ENCODE results near the gene TMEM43. TPM values are rescaled to one million over a fixed set of nuclear protein-coding genes. Genes with fewer than 3 reads are reported as not detected.

The TMEM43 gene
- total RNA-seq, 1 experiment from 2014 or later, result 36.7 TPM

- peaks cover 3% of the 10 kb centered on the region; the same call in 1 of the 2 replicates for H3K27me3 Mint-ChIP-seq (ENCODE audit: low read depth)
- Histone ChIP-seq H3K9ac (ENCODE audit: extremely low read depth, insufficient read length, low read length) (peak overlapping the region; percentile 7), H2BK15ac (ENCODE audit: low read depth, low read length) (no peak overlapping the region), H4K91ac (ENCODE audit: insufficient read length, low read depth, low read length) (no peak overlapping the region), H3K23me2 (ENCODE audit: insufficient read length, low read depth, low read length, poor library complexity, severe bottlenecking) (peaks cover 14% of the 10 kb centered on the region), H3K27ac (ENCODE audit: insufficient read length, low read depth, low read length) (no peak overlapping the region), H3K79me1 (ENCODE audit: insufficient read depth, low read depth, low read length, poor library complexity, severe bottlenecking) (peaks cover 9% of the 10 kb centered on the region), H2AFZ (ENCODE audit: low read length) (no peak overlapping the region), H2BK120ac (ENCODE audit: low read depth, low read length, poor library complexity, severe bottlenecking) (no peak overlapping the region), H4K8ac (replicated peaks; ENCODE audit: insufficient read length, low read depth, low read length) (no peak overlapping the region), H3K4ac (ENCODE audit: low read depth, low read length) (no peak overlapping the region), H3K56ac (ENCODE audit: insufficient read length, low read depth, low read length) (no peak overlapping the region), H2BK12ac (ENCODE audit: insufficient read length, low read depth, low read length) (no peak overlapping the region), H3K18ac (ENCODE audit: insufficient read length, low read depth, low read length) (no peak overlapping the region), H2BK5ac (ENCODE audit: insufficient read length, low read length) (no peak overlapping the region), H3K9me3 (ENCODE audit: control insufficient read depth, low read depth, low read length) (no peaks in the 10 kb centered on the region), H3K27me3 (ENCODE audit: insufficient read depth, low read length) (no peaks in the 10 kb centered on the region), H3K23ac (ENCODE audit: insufficient read length, low read depth, low read length) (no peak overlapping the region), H3K4me2 (ENCODE audit: insufficient read depth, insufficient read length, low read length) (peak overlapping the region; percentile 62), H4K5ac (ENCODE audit: insufficient read length, low read depth, low read length) (no peak overlapping the region), H3K14ac (ENCODE audit: insufficient read depth, low read length) (no peak overlapping the region), H2AK5ac (ENCODE audit: insufficient read length, low read length) (no peak overlapping the region), H2BK20ac (ENCODE audit: low read depth, low read length, poor library complexity, severe bottlenecking) (no peak overlapping the region), H3K79me2 (ENCODE audit: insufficient read depth, low read length) (peaks cover 3% of the 10 kb centered on the region; the same call in 1 of the 2 replicates), H3K4me1 (ENCODE audit: insufficient read depth, low read length) (no peaks in the 10 kb centered on the region), H3T11ph (ENCODE audit: low read length) (no peak overlapping the region), H4K20me1 (ENCODE audit: control insufficient read depth, insufficient read depth, insufficient read length) (no peaks in the 10 kb centered on the region)
- peaks cover 31 to 36% (median 32%) of the 10 kb centered on the region in 3 experiments for H3K36me3 Mint-ChIP-seq (ENCODE audit: insufficient read depth in 1 of 3, low read depth in 3 of 3)
- peaks cover 0 to 8% of the 10 kb centered on the region in 2 experiments; a peak in 4 of 5 replicates for H3K9me3 Mint-ChIP-seq
- peak overlapping the region; percentile 94 to 99 for H3K4me3 Mint-ChIP-seq
- H3K4me1 Mint-ChIP-seq, result peaks cover 35 to 39% of the 10 kb centered on the region in 2 experiments
- DNase-seq, result no peak
- no CpG with 5 or more reads among the region's 15 CpGs for WGBS (ENCODE audit: extremely low coverage, insufficient read length, low lambda C conversion rate)
- TF ChIP-seq CTCF (conservative IDR thresholded peaks at IDR 0.05), result no peak
- peak overlapping the region in 2 of 3 experiments; percentile 83 to 93; a peak in 3 of 7 replicates for H3K27ac Mint-ChIP-seq
These were observed 1.3 kb upstream of the TMEM43 start for GRCh38 chr3:14123308-14124222.
